ENCODE measurements around the gene ERVW-1.

Gene ERVW-1

GRCh38 chr7:92461027-92462003, 16.4 kb downstream of the ERVW-1 start:
- H3K27ac ChIP-seq, result no peak overlapping the region
- TF ChIP-seq ZFX (IDR thresholded peaks at IDR 0.05), result no peak
- TF ChIP-seq, protein P1, sequence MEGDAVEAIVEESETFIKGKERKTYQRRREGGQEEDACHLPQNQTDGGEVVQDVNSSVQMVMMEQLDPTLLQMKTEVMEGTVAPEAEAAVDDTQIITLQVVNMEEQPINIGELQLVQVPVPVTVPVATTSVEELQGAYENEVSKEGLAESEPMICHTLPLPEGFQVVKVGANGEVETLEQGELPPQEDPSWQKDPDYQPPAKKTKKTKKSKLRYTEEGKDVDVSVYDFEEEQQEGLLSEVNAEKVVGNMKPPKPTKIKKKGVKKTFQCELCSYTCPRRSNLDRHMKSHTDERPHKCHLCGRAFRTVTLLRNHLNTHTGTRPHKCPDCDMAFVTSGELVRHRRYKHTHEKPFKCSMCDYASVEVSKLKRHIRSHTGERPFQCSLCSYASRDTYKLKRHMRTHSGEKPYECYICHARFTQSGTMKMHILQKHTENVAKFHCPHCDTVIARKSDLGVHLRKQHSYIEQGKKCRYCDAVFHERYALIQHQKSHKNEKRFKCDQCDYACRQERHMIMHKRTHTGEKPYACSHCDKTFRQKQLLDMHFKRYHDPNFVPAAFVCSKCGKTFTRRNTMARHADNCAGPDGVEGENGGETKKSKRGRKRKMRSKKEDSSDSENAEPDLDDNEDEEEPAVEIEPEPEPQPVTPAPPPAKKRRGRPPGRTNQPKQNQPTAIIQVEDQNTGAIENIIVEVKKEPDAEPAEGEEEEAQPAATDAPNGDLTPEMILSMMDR (conservative IDR thresholded peaks at IDR 0.05), result peak; percentile 96

GRCh38 chr7:92460510-92460909, 17.2 kb downstream of the ERVW-1 start:
- H3K27ac ChIP-seq, result no peak overlapping the region
- TF ChIP-seq, protein P1 (conservative IDR thresholded peaks at IDR 0.05), result no peak
- no peak for TF ChIP-seq ZFX (IDR thresholded peaks at IDR 0.05)

GRCh38 chr7:92460109-92460508, 17.6 kb downstream of the ERVW-1 start:
- TF ChIP-seq ZFX (IDR thresholded peaks at IDR 0.05), result no peak
- TF ChIP-seq, protein P1 (conservative IDR thresholded peaks at IDR 0.05), result no peak
- H3K27ac ChIP-seq, result no peak overlapping the region

GRCh38 chr7:92456236-92456635, 21.5 kb downstream of the ERVW-1 start:
- TF ChIP-seq, protein P1 (conservative IDR thresholded peaks at IDR 0.05), result no peak
- TF ChIP-seq ZFX (IDR thresholded peaks at IDR 0.05), result no peak
- no peak overlapping the region for H3K27ac ChIP-seq

DNA sequence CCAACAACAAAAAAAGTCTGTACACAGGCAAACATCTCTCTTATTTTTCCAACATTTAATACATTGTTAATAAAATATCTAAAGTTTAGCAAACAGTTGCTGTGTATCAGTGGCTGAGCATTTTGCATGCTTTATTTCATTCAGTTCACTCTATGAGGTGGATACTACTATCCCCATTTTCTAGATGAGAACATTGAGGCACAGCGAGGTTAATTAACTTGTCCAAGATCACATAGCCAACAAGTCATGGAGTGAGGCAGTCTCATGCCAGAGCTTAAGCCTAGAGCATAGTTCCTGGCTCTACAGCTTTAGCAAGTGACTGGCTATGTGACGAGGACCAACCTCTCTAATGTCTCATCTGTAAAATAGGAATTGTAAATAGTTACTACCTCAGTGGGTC, 26.1 kb downstream of the ERVW-1 start:
- TF ChIP-seq, protein P1 (conservative IDR thresholded peaks at IDR 0.05), result no peak
- no peak for TF ChIP-seq ZFX (IDR thresholded peaks at IDR 0.05)
- H3K27ac ChIP-seq, result no peak overlapping the region

GRCh38 chr7:92448205-92448747, 29.5 kb downstream of the ERVW-1 start:
- TF ChIP-seq, protein P1 (conservative IDR thresholded peaks at IDR 0.05), result no peak; the same call in none of the 2 replicates
- no peak for TF ChIP-seq ZFX (IDR thresholded peaks at IDR 0.05)
- peak overlapping the region; percentile 98 for H3K27ac ChIP-seq

Measured in C4-2B (cell line).